ENCODE data around the gene NTNG1.
"Not testable (repeated sequence)": the region's sequence is repeated elsewhere in the genome, so short reads cannot be mapped to it uniquely, and the experiment has no call there.

NTNG1 gene

GRCh38 chr1:107147843-107148242 lies 7.0 kb downstream of the NTNG1 start:
- DNase-seq: no peak

- DNase-seq: no peak
Observed at GRCh38 chr1:107149946-107150345, 9.1 kb downstream of the NTNG1 start.

GRCh38 chr1:107151295-107151694 lies 10.5 kb downstream of the NTNG1 start:
- DNase-seq: no peak

- DNase-seq: no peak
Observed at GRCh38 chr1:107152395-107152794, 11.6 kb downstream of the NTNG1 start.

GRCh38 chr1:107153014-107153413 lies 12.2 kb downstream of the NTNG1 start:
- no peak for DNase-seq

GRCh38 chr1:107158496-107158895 lies 17.7 kb downstream of the NTNG1 start:
- no peak for DNase-seq

GRCh38 chr1:107158991-107159390 lies 18.2 kb downstream of the NTNG1 start:
- DNase-seq: no peak

- no peak for DNase-seq
Observed at GRCh38 chr1:107162745-107163144, 21.9 kb downstream of the NTNG1 start.

- not testable (repeated sequence) for DNase-seq
Observed at GRCh38 chr1:107164901-107165300, 24.1 kb downstream of the NTNG1 start.

GRCh38 chr1:107169615-107170014 lies 28.8 kb downstream of the NTNG1 start:
- no peak for DNase-seq

- no peak for DNase-seq
Observed at GRCh38 chr1:107171333-107171732, 30.5 kb downstream of the NTNG1 start.

GRCh38 chr1:107172450-107173170 lies 31.8 kb downstream of the NTNG1 start:
- no peak for DNase-seq

- DNase-seq: no peak
Observed at GRCh38 chr1:107175102-107175909, 34.5 kb downstream of the NTNG1 start.

GRCh38 chr1:107181253-107181969 lies 40.6 kb downstream of the NTNG1 start:
- DNase-seq: no peak

GRCh38 chr1:107183011-107183410 lies 42.2 kb downstream of the NTNG1 start:
- DNase-seq: no peak

- no peak for DNase-seq
Observed at GRCh38 chr1:107184888-107185287, 44.0 kb downstream of the NTNG1 start.

GRCh38 chr1:107187399-107187798 lies 46.6 kb downstream of the NTNG1 start:
- DNase-seq: no peak

- no peak for DNase-seq
Observed at GRCh38 chr1:107188160-107188559, 47.3 kb downstream of the NTNG1 start.

- no peak for DNase-seq
Observed at GRCh38 chr1:107194380-107194779, 53.5 kb downstream of the NTNG1 start.

- no peak for DNase-seq
Observed at GRCh38 chr1:107195476-107195875, 54.6 kb downstream of the NTNG1 start.

- DNase-seq: no peak
Observed at GRCh38 chr1:107196973-107197562, 56.2 kb downstream of the NTNG1 start.

- DNase-seq: no peak
Observed at GRCh38 chr1:107198561-107198960, 57.7 kb downstream of the NTNG1 start.

- no peak for DNase-seq
Observed at GRCh38 chr1:107200631-107201030, 59.8 kb downstream of the NTNG1 start.
